ENCODE results near the gene TUBA8. TPM values are rescaled to one million over a fixed set of nuclear protein-coding genes. Genes with fewer than 3 reads are reported as not detected.
"Not testable (repeated sequence)": the region's sequence is repeated elsewhere in the genome, so short reads cannot be mapped to it uniquely, and the experiment has no call there.

TUBA8 gene
- total and polyA plus RNA-seq, 2 donors, result 1.5 to 4.5 TPM

- 92% methylated on average over 15 of the region's 15 CpGs for WGBS
Observed at GRCh38 chr22:18116634-18117033, 6.0 kb downstream of the TUBA8 start.

GRCh38 chr22:18118345-18118915 lies 7.8 kb downstream of the TUBA8 start:
- WGBS, result 86% methylated on average over 9 of the region's 9 CpGs
- H3K4me1 ChIP-seq (ENCODE audit: insufficient read depth), result no peaks in the 10 kb centered on the region

More at GRCh38 chr22:18116634-18117033, 6.0 kb downstream of the TUBA8 start:
- Histone ChIP-seq H3K36me3 (ENCODE audit: insufficient read depth) (no peaks in the 10 kb centered on the region), H3K4me1 (ENCODE audit: insufficient read depth) (no peaks in the 10 kb centered on the region), H3K4me3 (ENCODE audit: low read depth, low read length) (no peak overlapping the region), H3K27ac (ENCODE audit: low read depth) (no peak overlapping the region)
- DNase-seq (ENCODE audit: extremely low spot score), result no peak

GRCh38 chr22:18119409-18120110 lies 9.0 kb downstream of the TUBA8 start:
- WGBS, result 83% methylated on average over 18 of the region's 18 CpGs

More at GRCh38 chr22:18118345-18118915, 7.8 kb downstream of the TUBA8 start:
- no peak overlapping the region for H3K4me3 ChIP-seq (ENCODE audit: low read depth, low read length)
- no peak for DNase-seq (ENCODE audit: extremely low spot score)
- H3K27ac ChIP-seq (ENCODE audit: low read depth), result no peak overlapping the region
- no peaks in the 10 kb centered on the region for H3K36me3 ChIP-seq (ENCODE audit: insufficient read depth)

GRCh38 chr22:18120857-18121256 lies 10.2 kb downstream of the TUBA8 start:
- H3K4me1 ChIP-seq (ENCODE audit: insufficient read depth), result no peaks in the 10 kb centered on the region
- no peaks in the 10 kb centered on the region for H3K36me3 ChIP-seq (ENCODE audit: insufficient read depth)
- 88% methylated on average over 4 of the region's 4 CpGs for WGBS

More at GRCh38 chr22:18119409-18120110, 9.0 kb downstream of the TUBA8 start:
- Histone ChIP-seq H3K4me3 (ENCODE audit: low read depth, low read length) (no peak overlapping the region), H3K4me1 (ENCODE audit: insufficient read depth) (no peaks in the 10 kb centered on the region), H3K27ac (ENCODE audit: low read depth) (no peak overlapping the region), H3K36me3 (ENCODE audit: insufficient read depth) (no peaks in the 10 kb centered on the region)
- DNase-seq (ENCODE audit: extremely low spot score), result no peak

GRCh38 chr22:18121506-18121905 lies 10.9 kb downstream of the TUBA8 start:
- Histone ChIP-seq H3K4me1 (ENCODE audit: insufficient read depth) (no peaks in the 10 kb centered on the region), H3K4me3 (ENCODE audit: low read depth, low read length) (no peak overlapping the region), H3K27ac (ENCODE audit: low read depth) (no peak overlapping the region), H3K36me3 (ENCODE audit: insufficient read depth) (no peaks in the 10 kb centered on the region)
- WGBS, result 91% methylated on average over 13 of the region's 13 CpGs
- DNase-seq (ENCODE audit: extremely low spot score), result no peak

More at GRCh38 chr22:18120857-18121256, 10.2 kb downstream of the TUBA8 start:
- no peak for DNase-seq (ENCODE audit: extremely low spot score)
- H3K4me3 ChIP-seq (ENCODE audit: low read depth, low read length), result no peak overlapping the region
- no peak overlapping the region for H3K27ac ChIP-seq (ENCODE audit: low read depth)

- 83% methylated on average over 5 of the region's 5 CpGs for WGBS
- Histone ChIP-seq H3K4me3 (ENCODE audit: low read depth, low read length) (no peak overlapping the region), H3K4me1 (ENCODE audit: insufficient read depth) (no peaks in the 10 kb centered on the region), H3K27ac (ENCODE audit: low read depth) (no peak overlapping the region), H3K36me3 (ENCODE audit: insufficient read depth) (no peaks in the 10 kb centered on the region)
- DNase-seq (ENCODE audit: extremely low spot score), result no peak
Observed at GRCh38 chr22:18121954-18122554, 11.4 kb downstream of the TUBA8 start.

- H3K27ac ChIP-seq (ENCODE audit: low read depth); H3K4me1 ChIP-seq (ENCODE audit: insufficient read depth); DNase-seq (ENCODE audit: extremely low spot score); H3K36me3 ChIP-seq (ENCODE audit: insufficient read depth); H3K4me3 ChIP-seq (ENCODE audit: low read depth, low read length): not testable (repeated sequence)
- 92% methylated on average over 19 of the region's 19 CpGs for WGBS
Observed at GRCh38 chr22:18123476-18124025, 12.9 kb downstream of the TUBA8 start.

- WGBS, result 97% methylated on average over 18 of the region's 18 CpGs
- no peak for DNase-seq (ENCODE audit: extremely low spot score)
- Histone ChIP-seq H3K4me1 (ENCODE audit: insufficient read depth) (no peaks in the 10 kb centered on the region), H3K27ac (ENCODE audit: low read depth) (no peak overlapping the region), H3K36me3 (ENCODE audit: insufficient read depth) (no peaks in the 10 kb centered on the region), H3K4me3 (ENCODE audit: low read depth, low read length) (no peak overlapping the region)
Observed at GRCh38 chr22:18126606-18127005, 16.0 kb downstream of the TUBA8 start.

GRCh38 chr22:18130018-18130417 lies 19.4 kb downstream of the TUBA8 start:
- no peak for DNase-seq (ENCODE audit: extremely low spot score)
- WGBS, result 84% methylated on average over 8 of the region's 8 CpGs

GRCh38 chr22:18130699-18131429 lies 20.3 kb downstream of the TUBA8 start:
- WGBS, result 94% methylated on average over 20 of the region's 20 CpGs
- H3K36me3 ChIP-seq (ENCODE audit: insufficient read depth), result no peaks in the 10 kb centered on the region
- no peaks in the 10 kb centered on the region for H3K4me1 ChIP-seq (ENCODE audit: insufficient read depth)
- H3K4me3 ChIP-seq (ENCODE audit: low read depth, low read length), result no peak overlapping the region
- H3K27ac ChIP-seq (ENCODE audit: low read depth), result no peak overlapping the region
- DNase-seq (ENCODE audit: extremely low spot score), result no peak

More at GRCh38 chr22:18130018-18130417, 19.4 kb downstream of the TUBA8 start:
- Histone ChIP-seq H3K27ac (ENCODE audit: low read depth) (no peak overlapping the region), H3K4me1 (ENCODE audit: insufficient read depth) (no peaks in the 10 kb centered on the region), H3K36me3 (ENCODE audit: insufficient read depth) (no peaks in the 10 kb centered on the region), H3K4me3 (ENCODE audit: low read depth, low read length) (no peak overlapping the region)

- DNase-seq (ENCODE audit: extremely low spot score), result no peak
- no peak overlapping the region for H3K4me3 ChIP-seq (ENCODE audit: low read depth, low read length)
- no peaks in the 10 kb centered on the region for H3K36me3 ChIP-seq (ENCODE audit: insufficient read depth)
- no peaks in the 10 kb centered on the region for H3K4me1 ChIP-seq (ENCODE audit: insufficient read depth)
- H3K27ac ChIP-seq (ENCODE audit: low read depth), result no peak overlapping the region
- 70% methylated on average over 2 of the region's 2 CpGs for WGBS
Observed at GRCh38 chr22:18133452-18133851, 22.8 kb downstream of the TUBA8 start.

GRCh38 chr22:18136563-18137320 lies 26.1 kb downstream of the TUBA8 start:
- no peak for DNase-seq (ENCODE audit: extremely low spot score)
- 89% methylated on average over 21 of the region's 21 CpGs for WGBS

GRCh38 chr22:18141004-18141403 lies 30.4 kb downstream of the TUBA8 start:
- H3K36me3 ChIP-seq (ENCODE audit: insufficient read depth); H3K4me3 ChIP-seq (ENCODE audit: low read depth, low read length); DNase-seq (ENCODE audit: extremely low spot score); H3K27ac ChIP-seq (ENCODE audit: low read depth); H3K4me1 ChIP-seq (ENCODE audit: insufficient read depth): not testable (repeated sequence)
- 98% methylated on average over 6 of the region's 6 CpGs for WGBS

More at GRCh38 chr22:18136563-18137320, 26.1 kb downstream of the TUBA8 start:
- Histone ChIP-seq H3K27ac (ENCODE audit: low read depth) (no peak overlapping the region), H3K4me1 (ENCODE audit: insufficient read depth) (no peaks in the 10 kb centered on the region), H3K36me3 (ENCODE audit: insufficient read depth) (no peaks in the 10 kb centered on the region), H3K4me3 (ENCODE audit: low read depth, low read length) (no peak overlapping the region)
